Natural killer cell treated with Interleukin-12 subunit alpha and Interleukin-12 subunit beta and Interleukin-15 and Interleukin-18, amount 100 ng/mL, for 72 hours (primary cell): ENCODE data around the gene FEM1B. TPM values are rescaled to one million over a fixed set of nuclear protein-coding genes. Genes with fewer than 3 reads are reported as not detected.

Experiments
- ATAC-seq, 2 donors: fragments of 150-1000 bp; cut with Tn5 transposase in 1 of 2; sonication (Bioruptor Pico), chemical (Tn5 transposase) in 1 of 2; 2 replicates each; pipeline ENCODE4 v1.10.0; 2021
- DNase-seq: peaks from one replicate; pipeline ENCODE4 v3.0.0; 2022; ENCODE audit warnings: low spot score
- H3K27ac Mint-ChIP-seq, 2 donors: 1 replicate in 1 of 2; 2 replicates in 1 of 2; pipeline ENCODE4 v1.8.0; 2022; ENCODE audit warnings: mixed read lengths in 2 of 2, mild to moderate bottlenecking in 1 of 2, moderate library complexity in 1 of 2
- H3K27me3 Mint-ChIP-seq, 2 donors: 1 replicate in 1 of 2; 2 replicates in 1 of 2; pipeline ENCODE4 v1.8.0; 2022; ENCODE audit warnings: mixed read lengths in 2 of 2
- H3K36me3 Mint-ChIP-seq: one replicate; pipeline ENCODE4 v1.8.0; 2022; ENCODE audit warnings: mixed read lengths
- H3K4me1 Mint-ChIP-seq, 2 donors: 1 replicate in 1 of 2; 2 replicates in 1 of 2; pipeline ENCODE4 v1.8.0; 2022; ENCODE audit warnings: low read depth in 2 of 2, mixed read lengths in 2 of 2, mild to moderate bottlenecking in 1 of 2
- H3K4me3 Mint-ChIP-seq: one replicate; pipeline ENCODE4 v1.8.0; 2022; ENCODE audit warnings: mixed read lengths
- H3K9me3 Mint-ChIP-seq: 2 replicates; pipeline ENCODE4 v1.8.0; 2022; ENCODE audit warnings: mixed read lengths
- total RNA-seq, 2 donors: library from RNA; stranded (reverse); gene quantifications; one replicate each; pipeline ENCODE4 v1.2.3, GENCODE V29; 2022

The FEM1B gene
- total RNA-seq, 2 donors from 2014 or later: 47.9 to 49.7 TPM

- Mint-ChIP-seq H3K27ac (no peak overlapping the region), H3K4me3 (no peak overlapping the region), H3K36me3 (no peaks in the 10 kb centered on the region), H3K9me3 (no peaks in the 10 kb centered on the region), H3K27me3 (peaks cover 19 to 29% of the 10 kb centered on the region in 2 donors), H3K4me1 (no peaks in the 10 kb centered on the region)
- ATAC-seq: no peak
- no peak for DNase-seq
These were observed 9.1 kb upstream of the FEM1B start for GRCh38 chr15:68268405-68268804.

- H3K36me3 Mint-ChIP-seq: no peaks in the 10 kb centered on the region
- H3K4me3 Mint-ChIP-seq: no peak overlapping the region
- no peak for ATAC-seq
- no peak for DNase-seq
- no peaks in the 10 kb centered on the region for H3K9me3 Mint-ChIP-seq
- no peak overlapping the region for H3K27ac Mint-ChIP-seq
- peaks cover 8 to 9% of the 10 kb centered on the region in 2 donors for H3K4me1 Mint-ChIP-seq
- peaks cover 0 to 17% of the 10 kb centered on the region in 2 donors for H3K27me3 Mint-ChIP-seq
These were observed 5.6 kb upstream of the FEM1B start for GRCh38 chr15:68271854-68272471.

- Mint-ChIP-seq H3K4me1 (peaks cover 12 to 13% of the 10 kb centered on the region in 2 donors), H3K27me3 (peaks cover 0 to 14% of the 10 kb centered on the region in 2 donors), H3K9me3 (no peaks in the 10 kb centered on the region), H3K4me3 (no peak overlapping the region), H3K36me3 (no peaks in the 10 kb centered on the region), H3K27ac (no peak overlapping the region)
- ATAC-seq: no peak
- no peak for DNase-seq
These were observed 4.7 kb upstream of the FEM1B start for GRCh38 chr15:68272721-68273271.

GRCh38 chr15:68274201-68274848, 3.2 kb upstream of the FEM1B start:
- H3K36me3 Mint-ChIP-seq: no peaks in the 10 kb centered on the region
- H3K27ac Mint-ChIP-seq: no peak overlapping the region
- H3K4me1 Mint-ChIP-seq: peaks cover 22 to 23% of the 10 kb centered on the region in 2 donors
- no peaks in the 10 kb centered on the region for H3K9me3 Mint-ChIP-seq
- H3K4me3 Mint-ChIP-seq: no peak overlapping the region
- ATAC-seq: no peak
- no peak for DNase-seq
- H3K27me3 Mint-ChIP-seq: peaks cover 0 to 6% of the 10 kb centered on the region in 2 donors

- peaks cover 5% of the 10 kb centered on the region for H3K36me3 Mint-ChIP-seq
- peaks cover 29 to 32% of the 10 kb centered on the region in 2 donors for H3K4me1 Mint-ChIP-seq
- H3K9me3 Mint-ChIP-seq: no peaks in the 10 kb centered on the region
- H3K27ac Mint-ChIP-seq: peak overlapping the region; percentile 30 to 96
- H3K27me3 Mint-ChIP-seq: peaks cover 0 to 6% of the 10 kb centered on the region in 2 donors
- ATAC-seq (no peak), DNase-seq (no peak)
- H3K4me3 Mint-ChIP-seq: peak overlapping the region; percentile 90
These were observed 2.3 kb upstream of the FEM1B start for GRCh38 chr15:68275165-68275746.

- DNase-seq: no peak
- ATAC-seq: no peak
These were observed 877 bp upstream of the FEM1B start for GRCh38 chr15:68276668-68277067.

GRCh38 chr15:68277131-68277602, 378 bp upstream of the FEM1B start:
- peak overlapping the region; percentile 96 to 98 for H3K27ac Mint-ChIP-seq
- H3K4me3 Mint-ChIP-seq: peak overlapping the region; percentile 90
- peaks cover 44 to 49% of the 10 kb centered on the region in 2 donors for H3K4me1 Mint-ChIP-seq
- peaks cover 8% of the 10 kb centered on the region for H3K36me3 Mint-ChIP-seq
- H3K9me3 Mint-ChIP-seq: no peaks in the 10 kb centered on the region
- peaks cover 0 to 6% of the 10 kb centered on the region in 2 donors for H3K27me3 Mint-ChIP-seq
- ATAC-seq (peak in 1 of 2 donors; percentile 30), DNase-seq (no peak)

More at GRCh38 chr15:68276668-68277067, 877 bp upstream of the FEM1B start:
- Mint-ChIP-seq H3K27ac (peak overlapping the region; percentile 96 to 98), H3K4me1 (peaks cover 39 to 44% of the 10 kb centered on the region in 2 donors), H3K36me3 (peaks cover 8% of the 10 kb centered on the region), H3K27me3 (peaks cover 0 to 6% of the 10 kb centered on the region in 2 donors), H3K4me3 (peak overlapping the region; percentile 90), H3K9me3 (no peaks in the 10 kb centered on the region)

GRCh38 chr15:68278345-68278594, 725 bp downstream of the FEM1B start:
- peak overlapping the region; percentile 95 to 96 for H3K27ac Mint-ChIP-seq
- peaks cover 44 to 50% of the 10 kb centered on the region in 2 donors for H3K4me1 Mint-ChIP-seq
- H3K36me3 Mint-ChIP-seq: peaks cover 8% of the 10 kb centered on the region
- H3K9me3 Mint-ChIP-seq: no peaks in the 10 kb centered on the region
- no peak for DNase-seq
- peaks cover 0 to 5% of the 10 kb centered on the region in 2 donors for H3K27me3 Mint-ChIP-seq
- H3K4me3 Mint-ChIP-seq: peak overlapping the region; percentile 90
- no peak for ATAC-seq

GRCh38 chr15:68278595-68279405, 1.3 kb downstream of the FEM1B start:
- H3K27ac Mint-ChIP-seq: peak overlapping the region; percentile 95 to 96
- DNase-seq: no peak
- no peak for ATAC-seq
- H3K4me3 Mint-ChIP-seq: peak overlapping the region; percentile 90
- peaks cover 44 to 50% of the 10 kb centered on the region in 2 donors for H3K4me1 Mint-ChIP-seq
- peaks cover 8% of the 10 kb centered on the region for H3K36me3 Mint-ChIP-seq
- no peaks in the 10 kb centered on the region for H3K9me3 Mint-ChIP-seq
- H3K27me3 Mint-ChIP-seq: no peaks in the 10 kb centered on the region

GRCh38 chr15:68279779-68280753, 2.5 kb downstream of the FEM1B start:
- DNase-seq (no peak), ATAC-seq (no peak)
- Mint-ChIP-seq H3K4me3 (peak overlapping the region; percentile 90), H3K9me3 (no peaks in the 10 kb centered on the region), H3K4me1 (peaks cover 51 to 56% of the 10 kb centered on the region in 2 donors), H3K27me3 (no peaks in the 10 kb centered on the region), H3K27ac (peak overlapping the region; percentile 95 to 96), H3K36me3 (peaks cover 12% of the 10 kb centered on the region)

GRCh38 chr15:68281008-68281407, 3.5 kb downstream of the FEM1B start:
- peak overlapping the region; percentile 95 to 96 for H3K27ac Mint-ChIP-seq
- peaks cover 14% of the 10 kb centered on the region for H3K36me3 Mint-ChIP-seq
- no peak for DNase-seq
- H3K27me3 Mint-ChIP-seq: no peaks in the 10 kb centered on the region
- no peaks in the 10 kb centered on the region for H3K9me3 Mint-ChIP-seq
- peaks cover 56 to 66% of the 10 kb centered on the region in 2 donors for H3K4me1 Mint-ChIP-seq
- H3K4me3 Mint-ChIP-seq: peak overlapping the region; percentile 90
- no peak for ATAC-seq

- H3K36me3 Mint-ChIP-seq: peaks cover 14% of the 10 kb centered on the region
- no peak overlapping the region for H3K27ac Mint-ChIP-seq
- H3K27me3 Mint-ChIP-seq: no peaks in the 10 kb centered on the region
- DNase-seq: no peak
- no peak for ATAC-seq
- no peaks in the 10 kb centered on the region for H3K9me3 Mint-ChIP-seq
- H3K4me3 Mint-ChIP-seq: no peak overlapping the region
- H3K4me1 Mint-ChIP-seq: peaks cover 61 to 66% of the 10 kb centered on the region in 2 donors
These were observed 5.9 kb downstream of the FEM1B start for GRCh38 chr15:68283401-68283800.
